ENCODE data around the gene KLHDC8A. TPM values are rescaled to one million over a fixed set of nuclear protein-coding genes. Genes with fewer than 3 reads are reported as not detected.
A peak's percentile ranks its signal among the peaks of the same experiment; 100 is the strongest.

Gene KLHDC8A
- total and polyA plus RNA-seq, 2 of the 13 experiments (the other 11 are each of a cell fraction or from before 2014, with no cell fraction given), result not detected

GRCh38 chr1:205354259-205355074 lies 2.3 kb downstream of the KLHDC8A start:
- Histone ChIP-seq H3K79me2 (ENCODE audit: insufficient read depth, low read length) (no peaks in the 10 kb centered on the region), H3K36me3 (replicated peaks in 1 of 2; ENCODE audit: control insufficient read depth in 1 of 2, insufficient read depth in 2 of 2, low read length in 2 of 2) (no peaks in the 10 kb centered on the region), H3K9ac (ENCODE audit: insufficient read depth, low read depth, low read length) (no peak overlapping the region), H2AFZ (ENCODE audit: low read length) (no peak overlapping the region), H3K9me3 (ENCODE audit: low read length) (no peaks in the 10 kb centered on the region), H3K4me3 (replicated peaks in 1 of 3; ENCODE audit: insufficient read depth in 1 of 3, low read depth in 2 of 3, low read length in 3 of 3) (no peak overlapping the region), H3K4me2 (ENCODE audit: low read depth, low read length) (no peak overlapping the region), H3K4me1 (ENCODE audit: insufficient read depth, low read length) (no peaks in the 10 kb centered on the region), H3K27ac (ENCODE audit: extremely low read length, insufficient read depth, low read length) (no peak overlapping the region), H3K27me3 (ENCODE audit: control insufficient read depth in 1 of 2, insufficient read depth in 2 of 2, low read length in 2 of 2) (peaks cover 7 to 43% of the 10 kb centered on the region in 2 experiments; a peak in 4 of 5 replicates), H4K20me1 (ENCODE audit: insufficient read depth, low read length) (no peaks in the 10 kb centered on the region)
- ATAC-seq (peak; percentile 41; the same call in 1 of the 3 replicates), DNase-seq (ENCODE audit: low spot score) (peak; percentile 29), FAIRE-seq (peak; percentile 15)
- TF ChIP-seq NRL (CRISPR knock-in tag; IDR thresholded peaks at IDR 0.05; ENCODE audit: borderline replicate concordance) (no peak), FOXK1 (CRISPR knock-in tag; IDR thresholded peaks at IDR 0.05; ENCODE audit: borderline replicate concordance, low read depth) (peak; percentile 28; the same call in 1 of the 2 replicates), RAD21 (CRISPR knock-in tag; IDR thresholded peaks at IDR 0.05) (0 out of 2 replicates have a peak, but pooled peaks have one; percentile 9), SMC3 (IDR thresholded peaks at IDR 0.05; ENCODE audit: low read length) (peak; percentile 59; the same call in 1 of the 2 replicates), POGZ (CRISPR knock-in tag; IDR thresholded peaks at IDR 0.05) (no peak), STAG1 (CRISPR knock-in tag; IDR thresholded peaks at IDR 0.05) (peak; percentile 50), CTCF (CRISPR knock-in tag; IDR thresholded peaks at IDR 0.05) (peak; percentile 68), XBP1 (CRISPR knock-in tag; IDR thresholded peaks at IDR 0.05) (no peak)
- in situ Hi-C loops (cut with HindIII; ENCODE audit: extremely low pct_ligation_motif_present, low pct_unique_long_range_greater_than_20kb) (no loop called here), intact Hi-C loops (cut with micrococcal nuclease; ENCODE audit: unreplicated experiment) (loop anchor here (1.0 kb wide), 1 partner anchor 131 kb away; no protein-coding TSS in a partner anchor)
- CTCF ChIA-PET (ENCODE audit: low intra/inter-chr PET ratio, low total read pairs), result interaction anchor here (1.2 to 1.6 kb wide), 2 partner anchors 19 to 131 kb away, joined by 5 to 24 read pairs; no protein-coding TSS in a partner anchor
- POLR2A ChIA-PET, result interaction anchor here (0.8 kb wide), 1 partner anchor 131 kb away, joined by 4 read pairs; no protein-coding TSS in a partner anchor
- no TSS peak for BruUV-seq (replicated peaks)
- 24% methylated on average over 5 of the region's 5 CpGs for WGBS (ENCODE audit: low lambda C conversion rate)

All from HepG2 (cell line).